ENCODE results near the gene HOXB9.

HOXB9 gene

GRCh38 chr17:48643697-48644012 lies 17.5 kb upstream of the HOXB9 start:
- no peak for TF ChIP-seq CTCF (IDR thresholded peaks at IDR 0.05; ENCODE audit: low read depth, low read length, missing control alignments)
- no peak for DNase-seq (ENCODE audit: low read depth)
- no peak overlapping the region for H3K4me3 ChIP-seq (ENCODE audit: low read depth, low read length)
- in situ Hi-C loops (cut with HindIII; ENCODE audit: low sequenced_read_pairs): no loop called here

- TF ChIP-seq CTCF (IDR thresholded peaks at IDR 0.05; ENCODE audit: low read depth, low read length, missing control alignments): no peak
- in situ Hi-C loops (cut with HindIII; ENCODE audit: low sequenced_read_pairs): no loop called here
- no peak for DNase-seq (ENCODE audit: low read depth)
- no peak overlapping the region for H3K4me3 ChIP-seq (ENCODE audit: low read depth, low read length)
Observed at GRCh38 chr17:48642843-48643696, 16.9 kb upstream of the HOXB9 start.

- in situ Hi-C loops (cut with HindIII; ENCODE audit: low sequenced_read_pairs): no loop called here
- no peak for TF ChIP-seq CTCF (IDR thresholded peaks at IDR 0.05; ENCODE audit: low read depth, low read length, missing control alignments)
- no peak for DNase-seq (ENCODE audit: low read depth)
Observed at GRCh38 chr17:48642059-48642842, 16.1 kb upstream of the HOXB9 start.

GRCh38 chr17:48641541-48642058 lies 15.4 kb upstream of the HOXB9 start:
- H3K4me3 ChIP-seq (ENCODE audit: low read depth, low read length): no peak overlapping the region
- no peak for TF ChIP-seq CTCF (IDR thresholded peaks at IDR 0.05; ENCODE audit: low read depth, low read length, missing control alignments)
- in situ Hi-C loops (cut with HindIII; ENCODE audit: low sequenced_read_pairs): no loop called here
- DNase-seq (ENCODE audit: low read depth): no peak

More at GRCh38 chr17:48642059-48642842, 16.1 kb upstream of the HOXB9 start:
- no peak overlapping the region for H3K4me3 ChIP-seq (ENCODE audit: low read depth, low read length)

GRCh38 chr17:48640858-48641180 lies 14.7 kb upstream of the HOXB9 start:
- no peak for TF ChIP-seq CTCF (IDR thresholded peaks at IDR 0.05; ENCODE audit: low read depth, low read length, missing control alignments)
- in situ Hi-C loops (cut with HindIII; ENCODE audit: low sequenced_read_pairs): no loop called here
- DNase-seq (ENCODE audit: low read depth): no peak
- no peak overlapping the region for H3K4me3 ChIP-seq (ENCODE audit: low read depth, low read length)

- no peak overlapping the region for H3K4me3 ChIP-seq (ENCODE audit: low read depth, low read length)
- TF ChIP-seq CTCF (IDR thresholded peaks at IDR 0.05; ENCODE audit: low read depth, low read length, missing control alignments): no peak
- DNase-seq (ENCODE audit: low read depth): no peak
- in situ Hi-C loops (cut with HindIII; ENCODE audit: low sequenced_read_pairs): no loop called here
Observed at GRCh38 chr17:48639982-48640857, 14.1 kb upstream of the HOXB9 start.

Data from astrocyte of the cerebellum (primary cell).